C1 segment of cervical spinal cord (tissue), 14 donors: ENCODE data around the gene MMP23B.
"Not testable (repeated sequence)": the region's sequence is repeated elsewhere in the genome, so short reads cannot be mapped to it uniquely, and the experiment has no call there.

Experiments
- DNase-seq, 14 donors: peaks; one replicate each; lab custom pipeline; 2025; lab: John Stamatoyannopoulos, UW

MMP23B gene

GRCh38 chr1:1630965-1631781 is 800 bp upstream of the MMP23B start:
- DNase-seq, result peak in 5 of 14 donors; percentile 3 to 49 (median 12)

GRCh38 chr1:1633409-1633808 is 1.4 kb downstream of the MMP23B start:
- DNase-seq, result not testable (repeated sequence)

- not testable (repeated sequence) for DNase-seq
Observed at GRCh38 chr1:1634613-1635012, 2.6 kb downstream of the MMP23B start.

DNA sequence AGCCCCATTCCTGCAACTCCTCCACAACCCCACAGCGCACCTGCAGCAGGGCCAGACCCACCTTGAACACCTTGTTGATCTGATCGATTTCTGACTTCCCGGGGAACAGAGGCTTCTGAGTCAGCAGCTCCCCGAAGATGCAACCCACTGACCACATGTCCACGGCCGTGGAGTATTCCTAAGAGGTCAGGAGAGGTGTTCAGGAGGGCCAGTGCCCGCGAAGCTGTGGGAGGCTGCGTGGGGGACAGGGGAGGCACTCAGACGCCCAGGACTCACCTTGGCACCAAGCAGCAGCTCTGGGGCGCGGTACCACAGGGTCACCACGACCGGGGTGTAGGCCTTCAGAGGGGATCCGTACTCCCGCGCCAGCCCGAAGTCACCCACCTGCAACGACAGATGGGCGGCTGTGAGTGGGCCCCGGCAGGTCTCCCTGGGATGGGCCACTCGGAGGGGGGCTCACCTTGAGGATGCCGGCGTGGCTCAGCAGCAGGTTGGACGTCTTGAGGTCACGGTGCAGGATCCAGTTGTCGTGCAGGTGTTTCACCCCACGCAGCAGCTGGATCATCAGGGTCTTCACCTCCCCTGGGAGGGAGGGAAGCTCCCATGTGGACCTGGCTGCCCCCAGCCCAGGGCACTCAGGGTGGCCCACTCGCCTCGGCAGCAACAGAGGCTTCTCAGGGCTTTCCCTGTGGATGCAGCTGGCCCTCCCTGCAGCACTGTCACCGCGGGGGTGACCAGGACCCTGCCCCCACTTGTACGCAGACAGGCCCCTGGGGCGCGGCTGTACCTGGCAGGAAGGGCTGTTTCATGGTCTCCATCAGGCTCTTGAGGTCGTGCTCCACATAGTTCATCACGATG is 4.9 kb downstream of the MMP23B start:
- DNase-seq, result not testable (repeated sequence)

DNA sequence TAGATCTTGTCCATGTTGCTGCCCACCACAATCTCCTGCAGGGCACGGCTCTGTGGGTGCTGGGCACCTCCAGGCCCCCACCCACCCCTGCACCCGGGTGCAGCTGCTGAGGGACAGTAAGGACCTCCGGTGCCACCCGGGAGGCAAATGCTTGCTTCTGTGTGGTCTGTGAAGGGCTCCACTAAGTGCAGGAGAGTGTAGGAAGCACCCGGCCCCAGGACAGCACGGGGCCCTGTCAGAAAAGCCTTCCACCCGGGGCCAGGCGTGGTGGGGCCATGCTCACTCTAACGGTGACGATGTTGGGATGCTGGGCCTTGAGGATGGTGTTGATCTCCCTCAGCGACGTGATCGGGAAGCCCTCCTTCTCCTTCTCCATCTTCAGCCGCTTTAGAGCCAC is 5.5 kb downstream of the MMP23B start:
- DNase-seq, result not testable (repeated sequence)

DNA sequence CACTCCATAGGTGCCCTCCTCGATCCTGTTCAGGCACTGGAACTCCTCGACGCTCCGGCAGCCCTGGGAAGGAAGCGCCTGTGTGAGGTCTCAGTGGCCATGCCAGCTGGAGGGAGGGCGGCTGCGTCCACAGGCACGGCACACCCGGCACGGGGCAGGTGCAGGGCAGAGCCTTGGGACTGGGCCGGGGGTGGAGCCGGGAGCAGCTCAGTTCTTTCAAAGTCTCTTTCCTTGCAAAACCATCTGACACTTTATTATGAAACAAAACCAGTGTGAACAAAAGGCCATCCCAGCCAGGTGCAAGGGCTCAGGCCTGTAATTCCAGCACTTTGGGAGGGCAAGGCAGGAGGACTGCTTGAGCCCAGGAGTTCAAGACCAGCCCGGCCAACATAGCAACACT is 6.6 kb downstream of the MMP23B start:
- DNase-seq, result not testable (repeated sequence)

DNA sequence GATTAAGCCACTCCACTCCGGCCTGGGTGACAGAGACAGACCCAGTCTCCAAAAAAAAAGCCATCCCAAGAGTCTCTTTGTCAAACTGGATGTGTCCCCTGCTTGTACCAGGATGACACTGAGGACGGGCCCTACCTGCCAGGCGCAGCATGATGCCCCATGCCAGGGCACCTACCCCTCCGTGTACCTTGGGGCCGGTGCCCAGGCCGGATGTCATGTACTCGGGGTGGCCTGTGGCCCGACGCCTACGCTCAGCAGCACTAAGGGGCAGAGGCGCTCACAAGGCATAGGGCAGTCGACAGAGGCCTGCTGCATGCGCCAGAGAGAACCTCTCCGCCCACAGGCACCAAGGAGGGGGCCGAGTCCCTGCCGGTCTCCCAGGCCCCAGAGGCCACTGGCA is 7.4 kb downstream of the MMP23B start:
- not testable (repeated sequence) for DNase-seq

GRCh38 chr1:1640081-1640480 is 8.1 kb downstream of the MMP23B start:
- not testable (repeated sequence) for DNase-seq

- not testable (repeated sequence) for DNase-seq
Observed at GRCh38 chr1:1640711-1641461, 8.9 kb downstream of the MMP23B start.

- DNase-seq, result not testable (repeated sequence)
Observed at GRCh38 chr1:1646326-1646725, 14.4 kb downstream of the MMP23B start.

DNA sequence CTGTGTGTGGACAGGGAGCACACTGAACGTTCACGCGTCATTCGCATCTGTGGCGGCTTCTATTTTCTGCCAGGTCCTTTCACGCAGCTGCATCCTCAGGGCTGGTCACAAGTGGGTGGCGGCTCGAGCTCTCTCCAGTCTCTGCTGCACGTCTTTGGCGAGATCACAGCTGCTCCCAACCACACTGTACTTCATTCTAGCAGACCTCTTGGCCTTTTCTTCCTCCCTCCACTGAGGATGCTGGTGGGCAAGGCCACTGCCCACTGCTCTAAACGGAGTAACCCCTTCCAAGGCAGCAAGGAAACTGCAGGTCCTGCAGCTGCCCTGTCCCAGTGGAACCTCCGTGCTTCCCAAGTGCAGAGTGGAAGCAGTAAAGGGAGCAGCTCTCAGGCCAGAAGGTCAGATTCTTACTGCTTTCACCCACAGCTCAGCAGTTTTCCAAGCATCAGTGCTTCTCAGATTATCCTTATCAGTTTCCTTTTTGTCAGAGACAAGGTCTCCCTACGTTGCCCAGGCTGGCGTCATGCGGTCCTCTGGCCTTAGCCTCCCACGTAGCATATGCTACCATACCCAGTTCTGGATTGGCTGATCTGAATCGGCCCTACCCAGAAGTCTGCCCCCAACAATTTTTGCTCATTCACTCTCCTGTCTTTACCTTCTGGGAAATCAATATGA is 15.7 kb downstream of the MMP23B start:
- not testable (repeated sequence) for DNase-seq

DNA sequence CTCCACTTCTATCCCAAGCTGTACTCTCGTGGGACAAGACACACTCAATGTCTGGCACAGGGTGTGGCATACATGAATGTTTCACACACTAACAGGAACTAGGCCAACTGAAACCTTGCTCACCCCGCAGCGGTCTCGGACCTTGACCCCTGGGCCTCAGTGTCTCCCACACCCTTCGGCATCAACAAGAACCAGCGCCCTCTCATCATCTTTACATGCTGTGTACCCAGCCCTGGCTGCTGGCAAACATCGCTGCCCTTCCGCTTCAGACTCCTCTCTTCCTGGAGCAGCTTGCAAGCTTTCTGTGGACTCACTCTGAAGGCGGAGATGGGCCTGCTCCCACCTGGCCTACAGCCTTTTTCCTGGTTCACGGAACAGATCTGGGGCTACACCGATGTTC is 16.3 kb downstream of the MMP23B start:
- DNase-seq, result not testable (repeated sequence)

DNA sequence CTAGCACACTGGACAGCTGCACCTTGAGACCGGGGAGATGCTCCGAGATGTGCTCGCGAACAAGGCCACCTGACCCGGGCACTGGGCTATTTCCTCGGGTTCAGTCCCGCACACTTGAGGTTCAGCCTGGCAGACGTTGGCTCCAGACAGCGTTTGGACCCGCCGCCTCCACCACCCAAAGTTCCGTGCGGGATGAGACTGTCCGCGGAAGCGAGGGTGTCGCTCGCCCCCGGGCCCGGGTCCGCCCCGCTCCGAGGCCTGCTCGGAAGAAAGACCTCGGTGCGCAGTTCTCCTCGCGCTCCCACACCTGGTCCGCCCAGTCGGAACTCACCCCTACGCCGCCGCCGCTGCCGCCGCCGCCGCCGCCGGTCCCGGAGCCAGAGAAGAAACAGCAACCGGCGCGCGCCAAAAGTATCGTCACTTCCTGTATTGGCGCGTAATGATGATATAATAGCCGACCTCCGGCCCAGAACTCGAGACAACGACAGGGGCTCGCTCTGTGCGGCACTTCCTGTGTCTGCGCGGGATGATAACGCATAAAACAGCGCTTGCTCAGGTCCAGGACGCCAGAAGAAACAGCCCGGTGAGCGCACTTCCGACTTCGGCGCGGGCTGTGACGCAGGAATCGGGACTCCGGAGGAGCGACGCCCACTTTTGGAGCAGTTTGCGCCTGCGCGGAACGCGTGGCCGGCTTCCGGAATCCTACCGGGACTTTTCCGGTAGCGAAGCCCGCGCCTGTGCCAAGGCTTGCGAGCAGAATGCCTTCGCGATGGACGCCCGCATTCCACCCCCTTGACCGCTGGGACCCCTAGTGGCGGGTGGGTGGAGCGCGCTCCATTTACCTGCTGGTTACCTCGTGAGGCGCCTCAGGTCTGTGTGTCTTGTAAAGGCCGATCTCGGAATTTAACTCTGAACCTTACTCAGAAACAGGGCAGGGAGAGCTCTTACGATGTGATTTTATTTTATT is 26.9 kb downstream of the MMP23B start, which contains the start of gene CDK11B:
TSS of gene CDK11B (minus strand) at position 422 of the 967 bp plus-strand sequence. CDS start 1,519 bp downstream, outside the sequence.
- DNase-seq, result peak; percentile 39 to 95 (median 88)

GRCh38 chr1:1662392-1662791 is 30.4 kb downstream of the MMP23B start:
- DNase-seq, result not testable (repeated sequence)

GRCh38 chr1:1662830-1663560 is 31.0 kb downstream of the MMP23B start:
- not testable (repeated sequence) for DNase-seq

DNA sequence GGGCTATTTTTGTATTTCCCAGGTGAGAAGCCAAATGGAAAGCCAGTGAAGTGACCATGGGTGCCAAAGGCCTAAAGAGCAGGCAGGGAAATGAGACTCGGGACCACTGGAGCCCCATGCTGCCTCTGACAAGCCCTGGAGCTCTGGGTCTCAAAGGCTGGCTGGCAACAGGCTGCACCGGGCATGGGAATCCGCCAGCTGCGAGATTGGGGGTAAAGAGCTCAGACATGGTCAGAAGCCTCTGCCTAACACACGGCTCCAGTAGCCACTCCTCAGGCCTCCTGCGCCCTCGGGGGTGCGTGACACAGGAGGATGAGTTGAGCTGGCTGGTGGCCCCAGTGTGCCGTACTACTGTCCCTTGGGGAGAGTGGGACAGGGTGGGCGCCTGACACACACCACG is 32.3 kb downstream of the MMP23B start:
- not testable (repeated sequence) for DNase-seq

DNA sequence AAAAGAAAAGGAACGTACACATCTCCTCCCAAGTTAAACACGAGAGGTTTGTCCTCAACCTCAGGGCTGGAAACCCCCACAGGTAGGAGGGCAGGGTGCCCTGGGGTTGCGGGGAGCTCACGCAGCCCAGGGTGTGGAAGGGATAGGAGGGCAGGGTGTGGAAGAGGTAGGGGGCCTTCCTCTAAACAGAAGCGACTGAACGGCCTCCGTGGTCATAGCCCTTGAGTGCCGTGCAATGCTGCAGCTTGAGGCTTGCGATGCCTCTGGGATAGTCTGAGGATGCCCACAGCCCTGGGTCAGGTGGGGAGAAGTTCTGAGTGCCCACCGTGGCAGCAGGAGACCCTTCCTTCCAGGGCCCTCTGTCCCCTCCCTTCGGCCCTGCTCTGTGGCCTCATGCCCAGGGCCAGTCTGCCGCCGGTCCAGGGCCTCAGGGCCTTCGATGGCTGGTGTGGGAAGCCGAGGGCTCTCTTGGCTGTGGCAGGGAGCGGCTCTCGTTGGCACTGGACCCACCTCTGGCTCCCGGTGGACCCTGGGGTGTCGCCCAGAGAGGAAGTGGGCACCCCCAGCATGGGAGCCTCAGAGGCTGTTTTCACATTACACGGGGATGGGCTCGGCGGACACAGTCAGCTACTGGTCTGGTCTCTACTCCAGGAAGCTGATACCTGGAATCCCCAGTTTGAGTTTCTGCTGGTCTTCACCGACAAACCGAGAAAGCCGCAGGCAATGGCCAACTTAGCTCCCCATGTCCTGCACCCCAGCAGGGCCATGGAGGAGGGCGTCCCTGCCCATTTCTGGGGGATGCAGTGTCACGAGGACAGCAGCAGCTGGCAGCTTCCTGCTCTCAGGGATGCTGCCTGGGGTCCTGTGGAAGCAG is 33.2 kb downstream of the MMP23B start:
- no peak for DNase-seq

- no peak for DNase-seq
Observed at GRCh38 chr1:1665815-1666251, 33.9 kb downstream of the MMP23B start.
